ENCODE measurements around the gene NOTUM.

DNA sequence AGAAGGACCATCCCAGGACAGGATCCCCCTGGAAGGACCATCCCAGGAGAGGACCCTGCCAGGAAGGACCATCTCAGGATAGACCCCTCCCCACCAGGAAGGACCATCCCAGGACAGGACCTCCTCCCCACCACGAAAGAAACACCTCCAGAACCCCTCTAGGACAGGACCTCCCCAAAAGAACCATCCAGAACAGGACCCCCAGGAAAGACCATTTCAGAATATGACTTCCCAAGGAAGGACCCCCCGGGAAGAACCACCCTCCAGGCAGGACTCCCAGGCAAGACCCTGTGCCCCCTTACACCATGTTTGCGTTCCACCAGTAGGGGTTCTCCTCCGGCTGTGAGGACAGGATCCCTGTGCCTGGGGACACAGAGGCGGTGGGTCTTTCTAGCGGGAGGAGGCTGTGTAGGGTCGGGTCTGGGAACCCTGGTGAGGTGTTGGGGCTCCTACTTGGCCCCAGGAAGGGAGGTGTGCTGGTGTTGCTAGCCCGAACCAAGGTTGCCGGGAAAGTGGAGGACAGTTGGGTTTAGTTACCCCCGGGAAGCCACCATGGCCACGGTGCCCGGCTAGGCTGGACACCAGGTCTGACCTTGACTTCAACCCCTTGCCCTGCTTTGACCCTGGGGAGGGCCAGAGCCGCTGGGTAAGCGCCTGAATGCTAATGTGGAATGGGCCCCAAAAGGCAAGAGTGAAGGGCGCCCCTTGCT, 2.2 kb downstream of the NOTUM start:
- TF ChIP-seq, protein P1, sequence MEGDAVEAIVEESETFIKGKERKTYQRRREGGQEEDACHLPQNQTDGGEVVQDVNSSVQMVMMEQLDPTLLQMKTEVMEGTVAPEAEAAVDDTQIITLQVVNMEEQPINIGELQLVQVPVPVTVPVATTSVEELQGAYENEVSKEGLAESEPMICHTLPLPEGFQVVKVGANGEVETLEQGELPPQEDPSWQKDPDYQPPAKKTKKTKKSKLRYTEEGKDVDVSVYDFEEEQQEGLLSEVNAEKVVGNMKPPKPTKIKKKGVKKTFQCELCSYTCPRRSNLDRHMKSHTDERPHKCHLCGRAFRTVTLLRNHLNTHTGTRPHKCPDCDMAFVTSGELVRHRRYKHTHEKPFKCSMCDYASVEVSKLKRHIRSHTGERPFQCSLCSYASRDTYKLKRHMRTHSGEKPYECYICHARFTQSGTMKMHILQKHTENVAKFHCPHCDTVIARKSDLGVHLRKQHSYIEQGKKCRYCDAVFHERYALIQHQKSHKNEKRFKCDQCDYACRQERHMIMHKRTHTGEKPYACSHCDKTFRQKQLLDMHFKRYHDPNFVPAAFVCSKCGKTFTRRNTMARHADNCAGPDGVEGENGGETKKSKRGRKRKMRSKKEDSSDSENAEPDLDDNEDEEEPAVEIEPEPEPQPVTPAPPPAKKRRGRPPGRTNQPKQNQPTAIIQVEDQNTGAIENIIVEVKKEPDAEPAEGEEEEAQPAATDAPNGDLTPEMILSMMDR (IDR thresholded peaks at IDR 0.05) = no peak
- no peak for TF ChIP-seq POLR2A (IDR thresholded peaks at IDR 0.05)

Measured in thyroid gland (tissue), 4 donors.